AG04449 (cell line): ENCODE measurements around the gene AP2M1.
"Not testable (repeated sequence)": the region's sequence is repeated elsewhere in the genome, so short reads cannot be mapped to it uniquely, and the experiment has no call there.

Experiments used
- CTCF ChIA-PET: fragments of 350-600 bp; formaldehyde crosslinking; extraction: SDS; loops from one replicate; lab custom pipeline; 2021; ENCODE audit warnings: antibody characterized with exemption; lab: Yijun Ruan, JAX
- POLR2A ChIA-PET: fragments of 400-600, 350-600 bp; formaldehyde crosslinking; extraction: SDS; loops from one replicate; lab custom pipeline; 2020; ENCODE audit warnings: antibody characterized with exemption, inconsistent platforms; lab: Yijun Ruan, JAX
- DNase-seq: peaks from one replicate; pipeline ENCODE4 v3.0.0-alpha.2; 2010; ENCODE audit warnings: low read depth, low spot score
- H3K4me3 ChIP-seq: 2 replicates; pipeline ENCODE4 v1.5.1; 2011; ENCODE audit warnings: low read depth, mild to moderate bottlenecking, control low read depth, low read length
- TF ChIP-seq, protein P1 (sequence below): IDR thresholded peaks from one replicate; pipeline ENCODE4 v1.5.1; 2011; ENCODE audit warnings: mild to moderate bottlenecking, moderate library complexity, low read length, control low read depth, inconsistent platforms; ENCODE audit not compliant: insufficient read depth; ENCODE audit errors: missing control alignments

Gene AP2M1

DNA sequence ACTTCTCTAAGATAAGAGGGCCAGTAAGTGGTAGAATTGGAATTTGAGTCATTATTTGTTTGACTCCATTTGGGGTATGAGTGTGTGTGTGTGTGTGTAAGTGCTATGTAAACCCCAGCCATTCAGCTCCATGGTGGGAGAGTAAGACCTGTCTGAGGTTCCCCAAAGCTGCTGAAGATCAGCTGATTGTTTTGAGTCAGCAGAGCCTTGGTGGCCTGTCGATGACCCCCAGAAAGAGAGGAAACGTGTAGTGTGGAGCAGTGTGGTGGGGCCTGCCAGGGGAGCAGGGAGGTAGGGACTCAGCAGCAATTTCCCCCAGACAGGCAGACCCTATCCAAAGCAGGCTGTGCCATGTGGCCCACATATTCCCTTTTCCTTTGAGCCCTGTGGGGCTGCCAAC, 14.2 kb upstream of the AP2M1 start:
- no peak for DNase-seq
- ChIA-PET POLR2A (interaction anchor here (0.8 to 2.2 kb wide), 4 partner anchors 9 to 26 kb away, joined by 3 to 9 read pairs (median 6); partner anchors contain the start of gene ABCF3), CTCF (interaction anchor here (0.9 to 2.1 kb wide), 8 partner anchors 9 to 265 kb away, joined by 3 to 8 read pairs (median 4); partner anchors contain the start of genes AP2M1, EEF1AKMT4 and EIF2B5)
- H3K4me3 ChIP-seq: no peak overlapping the region; the same call in 1 of the 2 replicates
- TF ChIP-seq, protein P1, sequence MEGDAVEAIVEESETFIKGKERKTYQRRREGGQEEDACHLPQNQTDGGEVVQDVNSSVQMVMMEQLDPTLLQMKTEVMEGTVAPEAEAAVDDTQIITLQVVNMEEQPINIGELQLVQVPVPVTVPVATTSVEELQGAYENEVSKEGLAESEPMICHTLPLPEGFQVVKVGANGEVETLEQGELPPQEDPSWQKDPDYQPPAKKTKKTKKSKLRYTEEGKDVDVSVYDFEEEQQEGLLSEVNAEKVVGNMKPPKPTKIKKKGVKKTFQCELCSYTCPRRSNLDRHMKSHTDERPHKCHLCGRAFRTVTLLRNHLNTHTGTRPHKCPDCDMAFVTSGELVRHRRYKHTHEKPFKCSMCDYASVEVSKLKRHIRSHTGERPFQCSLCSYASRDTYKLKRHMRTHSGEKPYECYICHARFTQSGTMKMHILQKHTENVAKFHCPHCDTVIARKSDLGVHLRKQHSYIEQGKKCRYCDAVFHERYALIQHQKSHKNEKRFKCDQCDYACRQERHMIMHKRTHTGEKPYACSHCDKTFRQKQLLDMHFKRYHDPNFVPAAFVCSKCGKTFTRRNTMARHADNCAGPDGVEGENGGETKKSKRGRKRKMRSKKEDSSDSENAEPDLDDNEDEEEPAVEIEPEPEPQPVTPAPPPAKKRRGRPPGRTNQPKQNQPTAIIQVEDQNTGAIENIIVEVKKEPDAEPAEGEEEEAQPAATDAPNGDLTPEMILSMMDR: no peak

DNA sequence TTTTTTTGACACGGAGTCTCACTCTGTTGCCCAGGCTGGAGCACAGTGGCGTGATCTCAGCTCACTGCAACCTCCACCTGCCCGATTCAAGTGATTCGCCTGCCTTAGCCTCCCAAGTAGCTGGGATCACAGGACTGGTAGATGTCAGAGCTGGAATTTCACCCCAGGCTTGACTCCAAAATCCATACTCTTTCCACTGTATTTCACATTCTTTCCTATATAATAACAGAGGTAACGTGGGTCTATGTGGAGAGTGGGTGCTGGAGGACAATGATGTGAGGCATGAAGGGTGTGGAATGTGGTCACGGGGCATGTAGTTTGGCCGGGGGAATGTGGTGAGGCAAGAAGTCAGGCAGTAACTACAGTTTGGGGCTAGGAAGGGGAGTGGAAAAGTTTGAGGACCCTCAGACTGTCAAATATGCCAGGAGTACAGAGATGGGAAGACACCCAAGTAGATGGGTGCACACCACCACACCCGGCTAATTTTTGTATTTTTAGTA, 12.0 kb upstream of the AP2M1 start:
- DNase-seq, H3K4me3 ChIP-seq, CTCF ChIA-PET, POLR2A ChIA-PET: not testable (repeated sequence)

- POLR2A ChIA-PET: no interaction called here
- no peak for DNase-seq
- CTCF ChIA-PET: interaction anchor here (0.8 to 1.0 kb wide), 3 partner anchors 76 to 269 kb away, joined by 3 read pairs; no protein-coding TSS in a partner anchor
- TF ChIP-seq, protein P1: no peak
- H3K4me3 ChIP-seq: no peak overlapping the region
Observed at GRCh38 chr3:184164648-184165330, 9.9 kb upstream of the AP2M1 start.

GRCh38 chr3:184165543-184165942, 9.1 kb upstream of the AP2M1 start:
- ChIA-PET POLR2A (no interaction called here), CTCF (interaction anchor here (1.0 kb wide), 2 partner anchors 84 to 270 kb away, joined by 3 read pairs; no protein-coding TSS in a partner anchor)
- DNase-seq: no peak
- TF ChIP-seq, protein P1: no peak
- H3K4me3 ChIP-seq: no peak overlapping the region

GRCh38 chr3:184166671-184167070, 8.0 kb upstream of the AP2M1 start:
- POLR2A ChIA-PET: no interaction called here

DNA sequence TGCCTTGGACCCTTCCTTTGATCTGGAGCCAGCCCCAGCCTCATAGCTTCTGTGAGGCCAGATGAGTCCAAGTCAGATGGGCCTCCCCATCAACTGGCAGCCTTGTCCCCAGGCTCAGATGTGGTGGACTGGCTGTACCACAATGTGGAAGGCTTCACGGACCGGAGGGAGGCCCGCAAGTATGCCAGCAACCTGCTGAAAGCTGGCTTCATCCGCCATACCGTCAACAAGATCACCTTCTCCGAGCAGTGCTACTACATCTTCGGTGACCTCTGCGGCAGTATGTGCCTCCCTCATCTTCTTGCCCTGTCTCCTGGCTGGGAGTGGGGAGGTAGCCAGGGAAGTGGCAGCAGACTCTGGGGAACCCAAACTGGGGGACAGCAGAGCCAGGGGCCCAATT, 6.9 kb upstream of the AP2M1 start:
- no peak for DNase-seq
- TF ChIP-seq, protein P1: no peak
- no peak overlapping the region for H3K4me3 ChIP-seq
- ChIA-PET CTCF (no interaction called here), POLR2A (interaction anchor here (1.6 to 2.2 kb wide), 2 partner anchors 9 to 12 kb away, joined by 5 to 11 read pairs; partner anchors contain the start of gene DVL3)

More at GRCh38 chr3:184166671-184167070, 8.0 kb upstream of the AP2M1 start:
- no peak overlapping the region for H3K4me3 ChIP-seq
- CTCF ChIA-PET: no interaction called here
- TF ChIP-seq, protein P1: no peak
- DNase-seq: no peak
